NOMO-1 (cell line): Measurements from ENCODE around the gene NEU4.
A peak's percentile ranks its signal among the peaks of the same experiment; 100 is the strongest.
"Not testable (repeated sequence)": the region's sequence is repeated elsewhere in the genome, so short reads cannot be mapped to it uniquely, and the experiment has no call there.

Source experiments
- DNase-seq, 2 experiments: peaks; one replicate each; lab custom pipeline; 2025; ENCODE audit not compliant: unreplicated experiment in 2 of 2; lab: John Stamatoyannopoulos, UW

The NEU4 gene

GRCh38 chr2:241811952-241812729 lies 3.1 kb downstream of the NEU4 start:
- DNase-seq = no peak

- DNase-seq = no peak
Measured at GRCh38 chr2:241812730-241813643, 4.0 kb downstream of the NEU4 start.

GRCh38 chr2:241813644-241814392 lies 4.8 kb downstream of the NEU4 start:
- no peak for DNase-seq

GRCh38 chr2:241814393-241814642 lies 5.3 kb downstream of the NEU4 start:
- no peak for DNase-seq

- DNase-seq = no peak
Measured at GRCh38 chr2:241814643-241815476, 5.9 kb downstream of the NEU4 start.

GRCh38 chr2:241815477-241816430 lies 6.8 kb downstream of the NEU4 start:
- DNase-seq = no peak

GRCh38 chr2:241816431-241817121 lies 7.6 kb downstream of the NEU4 start:
- DNase-seq = no peak

GRCh38 chr2:241817126-241817820 lies 8.3 kb downstream of the NEU4 start:
- peak in 1 of 2 experiments; percentile 33 for DNase-seq

- not testable (repeated sequence) for DNase-seq
Measured at GRCh38 chr2:241817821-241818215, 8.8 kb downstream of the NEU4 start.

- no peak for DNase-seq
Measured at GRCh38 chr2:241818229-241818942, 9.4 kb downstream of the NEU4 start.

- DNase-seq = no peak
Measured at GRCh38 chr2:241818943-241819270, 9.9 kb downstream of the NEU4 start.

GRCh38 chr2:241819947-241820624 lies 11.1 kb downstream of the NEU4 start:
- not testable (repeated sequence) for DNase-seq

GRCh38 chr2:241820625-241821384 lies 11.8 kb downstream of the NEU4 start:
- DNase-seq = no peak

- DNase-seq = no peak
Measured at GRCh38 chr2:241821460-241822263, 12.7 kb downstream of the NEU4 start.

- no peak for DNase-seq
Measured at GRCh38 chr2:241822264-241822623, 13.3 kb downstream of the NEU4 start.
